ENCODE results near the gene XIRP1.

DNA sequence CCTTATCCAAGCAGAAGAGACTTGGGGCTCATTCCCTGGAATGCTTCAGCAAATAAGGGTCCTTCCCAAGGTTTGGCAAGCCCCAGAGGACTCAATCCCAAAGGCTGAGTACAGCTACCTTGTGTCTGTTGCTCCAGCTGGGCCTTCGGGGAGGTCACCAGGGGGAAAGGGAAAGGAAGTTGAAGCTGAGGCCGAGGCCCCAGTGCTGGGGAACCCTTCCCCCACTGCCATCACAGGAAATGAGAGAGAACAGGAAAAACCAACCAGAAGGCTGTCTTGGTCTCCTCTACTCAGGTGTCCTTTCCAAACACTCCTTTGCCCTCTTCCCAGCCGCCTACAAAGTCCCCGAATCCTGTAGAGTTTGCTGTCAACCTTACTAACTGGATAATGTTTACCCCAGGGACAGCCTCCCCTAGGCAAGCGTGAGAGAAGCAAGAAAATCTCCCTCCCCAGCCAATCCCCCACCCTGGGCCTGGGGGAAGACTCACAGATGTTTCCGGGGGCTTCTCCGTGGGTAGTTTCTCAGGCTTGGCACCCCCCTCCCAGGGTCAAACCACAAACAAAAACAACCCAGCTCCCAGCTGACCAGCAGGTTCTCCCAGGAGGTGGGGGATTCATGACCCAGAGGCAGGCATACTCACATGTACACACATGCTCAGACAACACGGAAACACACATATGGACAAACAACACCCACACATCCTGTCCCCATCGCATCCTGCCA, 44.5 kb downstream of the XIRP1 start:
- TF ChIP-seq, protein P1, sequence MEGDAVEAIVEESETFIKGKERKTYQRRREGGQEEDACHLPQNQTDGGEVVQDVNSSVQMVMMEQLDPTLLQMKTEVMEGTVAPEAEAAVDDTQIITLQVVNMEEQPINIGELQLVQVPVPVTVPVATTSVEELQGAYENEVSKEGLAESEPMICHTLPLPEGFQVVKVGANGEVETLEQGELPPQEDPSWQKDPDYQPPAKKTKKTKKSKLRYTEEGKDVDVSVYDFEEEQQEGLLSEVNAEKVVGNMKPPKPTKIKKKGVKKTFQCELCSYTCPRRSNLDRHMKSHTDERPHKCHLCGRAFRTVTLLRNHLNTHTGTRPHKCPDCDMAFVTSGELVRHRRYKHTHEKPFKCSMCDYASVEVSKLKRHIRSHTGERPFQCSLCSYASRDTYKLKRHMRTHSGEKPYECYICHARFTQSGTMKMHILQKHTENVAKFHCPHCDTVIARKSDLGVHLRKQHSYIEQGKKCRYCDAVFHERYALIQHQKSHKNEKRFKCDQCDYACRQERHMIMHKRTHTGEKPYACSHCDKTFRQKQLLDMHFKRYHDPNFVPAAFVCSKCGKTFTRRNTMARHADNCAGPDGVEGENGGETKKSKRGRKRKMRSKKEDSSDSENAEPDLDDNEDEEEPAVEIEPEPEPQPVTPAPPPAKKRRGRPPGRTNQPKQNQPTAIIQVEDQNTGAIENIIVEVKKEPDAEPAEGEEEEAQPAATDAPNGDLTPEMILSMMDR (IDR thresholded peaks at IDR 0.05) = no peak
- no peak for TF ChIP-seq POLR2A (IDR thresholded peaks at IDR 0.05)
